ENCODE data around the gene NEB. TPM values are rescaled to one million over a fixed set of nuclear protein-coding genes. Genes with fewer than 3 reads are reported as not detected.

Gene NEB
- polyA plus RNA-seq, 1 experiment: 0.01 TPM

- Histone ChIP-seq H3K36me3 (ENCODE audit: control insufficient read depth, insufficient read depth, low read length) (no peaks in the 10 kb centered on the region), H3K4me3 (ENCODE audit: low read depth, low read length) (no peak overlapping the region), H3K27me3 (ENCODE audit: control insufficient read depth, insufficient read depth, low read length) (no peaks in the 10 kb centered on the region)
- no peak for TF ChIP-seq CTCF (IDR thresholded peaks at IDR 0.05; ENCODE audit: insufficient read depth, low read depth, low read length)
- ChIA-PET CTCF (interaction anchor here (1.2 kb wide), 1 partner anchor 34 kb away, joined by 3 read pairs; no protein-coding TSS in a partner anchor), POLR2A (no interaction called here)
- DNase-seq (ENCODE audit: low read depth): no peak
Observed at GRCh38 chr2:151672277-151672676, 62.0 kb downstream of the NEB start.

GRCh38 chr2:151670846-151671597, 63.3 kb downstream of the NEB start:
- CTCF ChIA-PET: no interaction called here
- Histone ChIP-seq H3K36me3 (ENCODE audit: control insufficient read depth, insufficient read depth, low read length) (no peaks in the 10 kb centered on the region), H3K4me3 (ENCODE audit: low read depth, low read length) (no peak overlapping the region), H3K27me3 (ENCODE audit: control insufficient read depth, insufficient read depth, low read length) (no peaks in the 10 kb centered on the region)
- DNase-seq (ENCODE audit: low read depth): no peak
- POLR2A ChIA-PET: no interaction called here
- no peak for TF ChIP-seq CTCF (IDR thresholded peaks at IDR 0.05; ENCODE audit: insufficient read depth, low read depth, low read length)

GRCh38 chr2:151670346-151670745, 63.9 kb downstream of the NEB start:
- ChIA-PET CTCF (interaction anchor here (0.5 kb wide), 1 partner anchor 59 kb away, joined by 3 read pairs; no protein-coding TSS in a partner anchor), POLR2A (no interaction called here)
- no peaks in the 10 kb centered on the region for H3K36me3 ChIP-seq (ENCODE audit: control insufficient read depth, insufficient read depth, low read length)
- DNase-seq (ENCODE audit: low read depth): no peak
- H3K27me3 ChIP-seq (ENCODE audit: control insufficient read depth, insufficient read depth, low read length): no peaks in the 10 kb centered on the region
- no peak for TF ChIP-seq CTCF (IDR thresholded peaks at IDR 0.05; ENCODE audit: insufficient read depth, low read depth, low read length)
- H3K4me3 ChIP-seq (ENCODE audit: low read depth, low read length): no peak overlapping the region

- H3K36me3 ChIP-seq (ENCODE audit: control insufficient read depth, insufficient read depth, low read length): no peaks in the 10 kb centered on the region
- POLR2A ChIA-PET: no interaction called here
- TF ChIP-seq CTCF (IDR thresholded peaks at IDR 0.05; ENCODE audit: insufficient read depth, low read depth, low read length): no peak
- CTCF ChIA-PET: no interaction called here
- no peak overlapping the region for H3K4me3 ChIP-seq (ENCODE audit: low read depth, low read length)
- H3K27me3 ChIP-seq (ENCODE audit: control insufficient read depth, insufficient read depth, low read length): no peaks in the 10 kb centered on the region
- no peak for DNase-seq (ENCODE audit: low read depth)
Observed at GRCh38 chr2:151669585-151670081, 64.6 kb downstream of the NEB start.

GRCh38 chr2:151668737-151669136, 65.5 kb downstream of the NEB start:
- ChIA-PET CTCF (no interaction called here), POLR2A (no interaction called here)
- TF ChIP-seq CTCF (IDR thresholded peaks at IDR 0.05; ENCODE audit: insufficient read depth, low read depth, low read length): no peak

More at GRCh38 chr2:151668737-151669136, 65.5 kb downstream of the NEB start:
- no peaks in the 10 kb centered on the region for H3K27me3 ChIP-seq (ENCODE audit: control insufficient read depth, insufficient read depth, low read length)
- DNase-seq (ENCODE audit: low read depth): no peak
- no peak overlapping the region for H3K4me3 ChIP-seq (ENCODE audit: low read depth, low read length)
- no peaks in the 10 kb centered on the region for H3K36me3 ChIP-seq (ENCODE audit: control insufficient read depth, insufficient read depth, low read length)
